GM19025 (cell line): ENCODE data around the gene SCN5A.

Experiments
- ATAC-seq: cut with Tn5 transposase; IDR thresholded peaks from one replicate; pipeline ENCODE4 v1.9.1; 2021; ENCODE audit warnings: mild to moderate bottlenecking, low read depth, moderate library complexity; ENCODE audit not compliant: unreplicated experiment

SCN5A gene

DNA sequence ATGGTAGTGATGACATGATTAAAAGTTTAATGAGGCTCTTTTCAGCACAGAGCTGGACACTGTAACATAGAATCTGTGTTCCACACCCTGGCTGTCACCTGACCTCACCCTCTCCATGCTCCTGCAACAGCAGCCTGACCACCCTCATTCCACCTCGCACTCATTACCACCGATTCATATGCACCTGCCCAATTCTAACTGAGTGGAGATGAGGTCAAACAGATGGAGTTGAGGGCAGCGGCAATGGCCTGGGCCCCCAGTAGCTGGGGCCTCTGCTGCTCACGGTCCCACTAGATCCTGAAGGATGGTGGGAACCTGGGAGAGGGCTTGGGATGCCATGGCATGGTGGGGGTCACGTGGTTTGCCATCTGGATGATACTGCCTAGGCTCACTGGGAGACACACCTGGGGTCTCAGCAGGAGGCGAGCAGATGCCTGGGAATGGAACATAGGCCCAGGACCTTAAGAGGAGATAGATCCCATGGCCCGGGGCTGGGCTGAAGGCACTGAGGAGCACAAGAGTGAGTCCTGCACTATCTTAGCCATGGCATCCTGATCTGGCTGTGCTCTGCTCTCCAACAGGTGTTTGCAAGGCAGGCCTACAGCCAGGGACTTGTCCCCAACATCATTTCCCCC lies 1.3 kb downstream of the SCN5A start:
- ATAC-seq = no peak

DNA sequence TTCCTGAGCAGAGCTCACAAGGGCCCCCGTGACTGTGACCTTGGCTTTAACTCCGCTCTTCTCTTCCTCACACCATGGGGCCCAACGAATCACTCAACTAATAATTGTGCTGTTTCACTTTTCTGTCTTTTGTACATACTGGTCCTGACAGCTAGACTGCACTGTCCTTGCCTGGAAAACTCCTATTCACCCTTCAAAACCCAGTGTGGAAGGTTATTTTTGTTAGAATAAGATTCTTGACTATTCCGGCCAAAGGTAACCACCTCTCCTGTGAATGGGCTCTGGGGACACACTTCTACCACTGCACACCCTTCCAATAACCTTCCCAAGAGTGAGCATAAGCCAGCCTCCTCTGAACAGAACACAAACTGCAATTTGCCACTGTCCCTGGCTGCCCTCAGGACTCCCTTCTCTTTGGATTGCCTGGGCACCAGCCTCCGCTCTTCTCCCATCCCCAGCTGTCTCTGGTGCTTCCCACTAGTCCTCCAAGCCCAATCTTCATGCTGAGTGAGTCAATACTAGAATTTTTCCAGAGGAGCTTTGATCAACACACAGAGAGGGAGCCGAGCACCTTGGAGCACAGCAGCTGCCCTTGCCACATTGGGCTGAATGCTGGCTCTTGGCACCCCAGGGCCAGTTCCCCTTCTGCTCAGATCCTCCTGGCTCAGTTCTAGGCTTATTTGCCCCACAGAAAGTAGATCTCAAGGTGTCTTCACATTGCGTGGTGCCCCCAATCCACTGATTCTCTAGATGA lies 2.1 kb downstream of the SCN5A start:
- no peak for ATAC-seq

DNA sequence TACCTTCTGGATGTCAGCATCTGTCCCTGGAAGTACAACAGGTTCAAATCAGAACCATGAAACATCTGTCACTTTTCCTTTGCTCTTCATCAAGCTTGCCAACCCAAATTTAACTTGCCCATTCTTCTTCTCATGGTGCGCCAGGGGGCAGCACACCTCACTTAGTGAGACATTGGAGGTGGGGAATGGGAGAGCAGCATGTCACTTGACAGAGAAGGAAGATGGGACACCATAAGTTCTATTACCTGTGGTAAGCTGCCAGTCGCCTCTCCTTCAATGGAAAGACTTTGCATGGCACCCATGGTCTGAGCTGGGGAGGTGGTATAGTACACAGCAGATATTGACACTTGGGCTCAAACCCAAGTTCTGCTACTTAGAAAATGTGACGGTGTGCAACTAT lies 2.9 kb downstream of the SCN5A start:
- ATAC-seq = no peak

DNA sequence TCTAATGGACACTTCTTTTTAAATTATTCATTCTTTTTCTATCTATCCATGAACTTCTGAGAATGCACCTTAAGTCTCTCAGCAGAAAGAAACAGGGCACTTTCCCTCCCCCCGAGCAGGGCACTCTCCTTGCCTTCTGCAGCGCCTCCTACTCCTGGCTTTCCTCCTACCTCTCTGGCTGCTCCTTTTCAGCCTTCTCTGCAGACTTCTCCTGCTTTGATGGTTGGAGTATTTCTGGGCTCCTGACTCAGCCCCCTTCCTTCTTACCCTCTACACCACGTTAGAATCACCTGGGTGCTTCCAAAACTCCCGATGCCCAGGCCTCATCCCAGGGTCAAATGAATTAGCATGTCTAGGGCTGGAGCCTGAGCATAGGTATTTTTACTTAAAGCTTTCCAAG lies 3.4 kb downstream of the SCN5A start:
- no peak for ATAC-seq

DNA sequence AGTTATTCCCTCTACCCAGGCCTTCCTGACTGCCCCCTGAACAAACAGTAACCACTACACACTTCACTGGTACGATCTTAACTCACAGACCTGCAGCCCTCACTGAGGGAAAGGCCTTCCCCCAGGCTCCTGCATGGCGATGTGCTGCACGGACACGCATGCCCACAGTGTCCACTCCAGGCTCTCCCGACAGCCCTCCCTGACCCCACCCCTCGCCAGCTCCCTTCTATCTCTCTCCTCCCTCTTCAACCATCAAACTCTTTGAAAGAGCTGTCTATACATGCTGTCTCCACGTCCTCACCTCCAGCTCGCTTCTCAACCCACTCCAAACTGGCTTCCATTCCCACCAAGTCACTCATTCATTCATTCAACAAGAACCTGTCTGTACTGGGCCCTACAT lies 3.9 kb downstream of the SCN5A start:
- ATAC-seq = no peak

DNA sequence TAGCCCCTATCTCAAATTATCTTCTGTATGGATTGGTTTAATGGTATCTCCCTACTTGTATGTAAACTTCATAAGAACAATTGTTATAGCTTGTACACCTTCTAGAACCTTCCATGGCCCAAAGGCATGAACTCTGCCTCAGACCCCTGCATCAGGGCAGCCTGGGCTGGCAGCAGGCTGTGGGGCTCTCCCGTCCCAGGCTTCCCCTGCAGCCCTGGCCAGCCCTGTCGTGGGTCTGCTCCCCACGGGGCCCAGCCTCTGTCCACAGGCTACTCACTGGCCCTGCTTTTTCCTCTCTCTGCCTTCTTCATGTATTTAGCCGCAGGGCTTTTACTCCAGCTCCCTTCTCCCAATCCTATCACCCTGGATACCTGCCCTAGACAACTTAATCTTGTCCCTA lies 4.4 kb downstream of the SCN5A start:
- ATAC-seq = no peak

DNA sequence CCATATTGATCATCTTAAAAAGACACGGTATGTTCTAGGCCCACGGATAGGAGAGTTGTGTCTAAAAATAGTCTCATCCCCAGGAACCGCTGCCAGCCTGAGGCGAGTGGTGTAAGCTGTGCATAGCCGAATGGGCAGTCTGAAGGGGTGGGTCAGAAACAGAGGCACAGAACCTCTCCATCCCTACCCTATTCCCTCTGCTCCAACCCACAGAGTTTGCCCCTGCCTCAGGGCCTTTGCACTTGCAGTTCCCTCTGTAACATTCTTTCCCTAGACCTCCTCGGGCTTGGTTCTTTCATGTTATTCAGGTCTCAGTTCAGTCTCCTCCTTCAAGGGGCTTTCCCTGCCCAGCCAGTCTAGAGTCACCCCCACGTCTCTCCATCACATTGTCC lies 4.8 kb downstream of the SCN5A start:
- no peak for ATAC-seq

DNA sequence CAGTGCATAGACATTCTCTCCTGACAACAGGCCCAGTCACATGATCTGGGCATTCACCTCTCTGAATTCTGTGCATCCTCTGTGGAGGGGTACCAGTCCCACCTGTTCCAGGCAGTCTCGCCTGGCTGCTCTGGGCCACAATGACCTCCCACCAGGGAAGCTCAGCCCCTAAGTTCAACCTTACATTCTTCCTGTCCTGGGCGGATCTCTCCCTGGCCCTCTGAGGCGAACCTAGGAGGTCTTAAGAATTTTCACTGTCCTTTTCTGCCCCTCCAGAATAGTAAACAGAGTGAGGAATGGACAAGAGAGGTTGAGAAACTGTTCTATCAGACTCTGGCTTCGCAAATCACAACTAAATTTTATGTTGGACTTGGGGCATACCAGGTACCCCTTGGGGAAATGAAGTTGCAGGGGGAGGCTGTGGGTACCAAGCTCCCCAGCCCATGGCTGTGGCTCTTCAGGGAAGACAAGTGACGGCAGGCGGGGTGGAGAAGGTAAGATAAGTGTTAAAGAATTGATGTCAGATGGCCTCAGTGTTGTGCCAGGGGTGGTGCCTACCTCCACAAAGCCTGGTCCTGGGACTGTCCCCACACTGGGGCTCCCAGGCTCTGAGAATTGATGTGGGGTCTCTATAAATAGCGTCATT lies 5.3 kb downstream of the SCN5A start:
- ATAC-seq = no peak

DNA sequence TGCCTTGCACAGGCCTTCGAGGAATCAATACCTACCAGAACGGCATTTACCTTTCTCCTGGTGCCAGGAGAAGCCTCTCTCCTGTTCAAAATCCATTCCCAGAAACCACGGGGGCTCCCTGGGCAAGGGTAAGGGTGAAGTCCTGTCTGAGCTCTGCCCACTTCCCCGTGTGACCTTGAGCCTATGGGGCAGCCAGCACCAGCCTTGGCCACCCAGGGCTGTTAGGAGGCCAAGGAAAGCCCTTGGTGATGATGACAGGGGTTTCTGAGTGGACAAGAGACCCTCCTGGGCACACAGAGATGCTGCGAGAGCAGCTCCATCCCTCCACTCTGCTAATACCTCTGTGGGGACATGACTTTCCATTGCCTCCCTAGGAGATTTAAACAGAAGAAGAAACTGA lies 5.9 kb downstream of the SCN5A start:
- ATAC-seq = no peak

DNA sequence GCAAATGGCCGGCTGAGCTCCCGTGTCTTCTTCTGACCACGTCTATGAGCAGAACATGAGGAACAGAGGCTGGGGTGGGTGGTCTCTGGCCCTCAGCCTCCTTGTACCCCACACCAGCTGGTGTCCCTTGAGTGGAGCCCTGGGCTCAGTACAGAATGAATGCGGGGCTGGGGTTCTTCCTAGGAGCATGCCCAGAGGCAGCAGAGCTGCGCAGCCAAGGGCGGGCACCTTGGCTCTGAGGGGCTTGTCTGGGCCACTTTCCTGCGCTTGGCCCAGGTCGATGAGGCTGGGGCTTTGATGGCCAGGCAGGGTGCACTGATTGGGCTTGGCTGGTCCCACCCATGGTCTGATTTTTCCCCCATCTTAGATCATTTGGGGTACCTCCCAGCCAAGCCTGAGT lies 6.4 kb downstream of the SCN5A start:
- ATAC-seq = no peak

DNA sequence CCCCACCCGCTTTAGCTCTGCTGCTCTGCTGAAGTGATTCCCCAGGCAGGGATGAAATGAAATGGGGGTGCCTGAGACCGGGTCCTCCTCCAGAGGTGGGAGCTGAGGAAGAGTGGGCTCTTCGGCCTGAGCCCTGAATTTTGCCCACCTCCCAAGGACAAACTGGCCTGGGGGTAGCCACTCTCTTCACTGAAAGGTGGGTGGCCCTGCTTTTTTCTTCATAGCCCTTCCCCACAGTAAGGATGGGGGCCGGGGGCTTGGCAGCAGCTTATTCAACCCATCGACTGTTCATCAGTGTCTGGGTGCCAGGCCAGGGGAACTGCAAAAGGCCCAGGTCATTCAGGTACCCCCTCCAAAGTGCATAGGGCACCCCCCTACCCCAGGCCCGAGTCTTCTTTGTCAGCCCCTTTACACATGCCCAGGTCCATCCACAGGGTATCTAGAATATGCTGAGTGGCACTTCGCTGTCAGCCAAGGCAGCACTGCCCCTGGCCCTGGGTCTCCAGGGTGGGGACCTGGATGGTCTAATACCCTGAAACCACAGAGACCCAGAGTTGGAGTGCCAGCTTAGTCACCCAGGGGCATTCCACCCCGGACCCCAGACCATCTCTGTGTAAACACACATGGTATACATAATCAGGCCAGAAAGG lies 7.9 kb downstream of the SCN5A start:
- ATAC-seq = no peak

DNA sequence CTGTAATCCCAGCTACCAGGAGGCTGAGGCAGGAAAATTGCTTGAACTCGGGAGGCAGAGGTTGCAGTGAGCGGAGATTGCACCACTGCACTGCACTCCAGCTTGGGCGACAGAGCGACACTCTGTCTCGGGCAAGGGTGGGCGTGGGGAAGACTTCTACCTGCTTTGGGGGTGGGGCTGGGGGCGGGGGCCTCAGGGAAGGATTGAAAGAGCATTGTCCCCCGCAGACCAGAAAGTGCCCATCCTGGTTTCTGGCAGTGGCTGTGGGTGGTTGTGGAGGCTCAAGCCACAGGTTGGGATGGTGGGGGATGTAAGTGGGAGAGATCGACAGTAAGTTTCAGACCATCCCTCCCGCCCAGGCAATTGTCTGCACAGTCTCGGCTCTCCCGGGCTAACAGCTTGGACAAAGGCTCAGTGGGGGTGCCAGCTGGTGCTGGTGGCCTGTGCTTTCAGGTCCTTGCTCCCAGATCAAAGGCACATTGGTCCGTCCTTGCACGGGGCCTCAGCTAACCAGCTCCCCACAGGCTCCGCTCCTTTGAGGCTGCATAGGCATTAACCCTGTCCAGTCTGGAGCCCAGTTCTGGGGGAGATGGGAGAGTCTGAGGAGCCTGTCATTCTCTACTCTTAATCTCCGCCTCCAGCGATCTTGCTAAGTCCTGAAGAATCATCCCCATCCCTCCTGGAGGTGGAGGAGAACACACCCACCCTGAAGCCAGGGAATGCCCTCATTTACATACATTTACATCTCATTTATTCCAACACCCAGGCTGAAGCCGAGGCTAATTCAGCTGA lies 8.6 kb downstream of the SCN5A start:
- no peak for ATAC-seq

DNA sequence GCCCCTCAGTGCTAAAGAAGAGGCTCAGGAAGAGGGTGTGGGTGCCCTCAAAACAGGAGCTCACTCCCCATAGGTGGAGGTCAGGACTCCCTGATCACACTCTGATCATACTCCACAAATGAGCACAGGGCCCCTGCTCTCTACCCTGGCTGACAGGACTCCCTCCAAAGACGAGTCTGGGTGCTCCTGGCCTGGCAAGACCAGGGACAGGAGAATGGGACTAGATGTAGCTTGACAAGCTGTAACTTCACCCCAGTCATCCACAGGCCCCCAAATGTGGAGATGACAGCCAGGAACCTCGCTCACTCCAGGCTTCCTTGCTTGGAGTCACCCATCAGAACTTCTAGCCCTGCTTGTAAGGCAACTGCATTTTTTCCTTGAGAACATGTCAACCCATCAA lies 11.1 kb downstream of the SCN5A start:
- ATAC-seq = no peak

DNA sequence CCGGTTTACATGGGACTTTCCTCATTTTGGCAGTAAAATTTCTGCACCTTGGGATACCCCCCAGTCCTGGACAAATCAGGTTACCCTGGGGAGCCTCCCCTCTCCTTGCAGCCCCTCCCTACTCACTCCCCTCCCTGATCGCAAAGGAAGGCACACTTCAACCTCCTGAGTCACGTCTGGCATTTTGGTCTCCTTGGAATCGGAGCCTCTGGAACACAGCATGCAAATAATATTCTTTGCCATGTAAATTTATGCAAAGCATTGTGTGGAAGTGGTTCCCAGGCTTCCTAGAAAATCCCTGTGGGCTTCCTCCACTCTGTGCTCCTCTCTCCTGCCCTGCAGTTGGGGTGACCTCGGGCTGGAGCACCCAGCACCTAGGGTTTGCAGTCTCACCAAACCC lies 11.6 kb downstream of the SCN5A start:
- no peak for ATAC-seq

DNA sequence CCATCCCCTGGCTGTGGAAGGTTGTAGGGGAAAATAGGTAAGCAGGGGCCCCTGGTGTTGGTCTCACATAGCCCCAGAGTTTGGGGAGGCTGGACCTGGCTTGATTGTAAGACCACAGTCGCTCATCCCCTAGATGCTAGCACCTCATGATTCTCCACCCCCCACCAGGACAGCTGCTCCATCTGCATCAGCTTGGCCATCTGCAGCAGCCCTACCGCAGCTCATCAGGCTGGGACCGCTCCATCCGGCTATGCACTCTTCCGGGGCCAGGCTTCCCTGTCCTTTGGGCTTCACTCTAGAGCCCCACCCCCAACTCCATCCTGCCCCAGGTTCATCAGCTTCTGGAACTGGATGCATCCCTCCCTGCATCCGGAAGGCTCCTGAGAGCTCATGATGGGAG lies 12.6 kb downstream of the SCN5A start:
- ATAC-seq = no peak

DNA sequence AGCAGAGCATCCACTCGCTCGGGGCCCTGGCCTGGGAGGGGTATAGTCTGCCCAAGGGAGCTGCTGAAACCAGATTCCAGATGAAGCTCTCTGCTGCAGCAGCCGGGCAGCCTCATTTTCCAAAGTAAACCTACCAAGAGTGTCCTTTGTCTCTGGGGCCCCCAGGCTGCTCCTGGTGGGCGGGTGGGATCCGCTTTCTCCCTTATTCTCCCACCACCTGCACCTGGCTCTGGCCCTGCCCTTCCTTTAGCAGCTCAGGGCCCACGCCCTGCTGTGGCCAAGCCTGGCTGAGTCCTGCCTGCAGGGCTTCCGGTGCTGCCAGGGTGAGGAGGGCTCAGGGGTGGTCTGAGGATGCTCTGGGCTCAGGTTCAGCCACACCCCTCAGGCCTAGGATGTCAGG lies 13.0 kb downstream of the SCN5A start:
- ATAC-seq = no peak

DNA sequence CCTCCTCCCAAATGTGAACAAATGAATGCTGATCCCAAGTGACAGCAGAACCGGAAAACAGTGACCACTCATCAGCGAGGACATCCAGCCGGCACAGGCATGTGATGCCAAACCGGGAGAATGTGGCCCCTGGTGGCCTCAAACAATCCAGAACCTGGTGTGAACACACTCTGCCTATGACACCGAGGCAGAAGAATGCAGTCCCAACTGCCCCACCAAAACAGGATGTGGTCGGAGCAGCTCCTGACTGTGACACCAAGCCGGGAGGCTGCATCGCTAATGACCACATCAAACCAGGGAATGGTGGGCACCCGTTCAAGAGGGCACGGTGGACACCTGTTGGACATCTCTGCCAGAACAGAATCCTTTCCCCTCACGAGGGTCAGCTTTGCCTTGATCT lies 15.4 kb downstream of the SCN5A start:
- ATAC-seq = no peak

DNA sequence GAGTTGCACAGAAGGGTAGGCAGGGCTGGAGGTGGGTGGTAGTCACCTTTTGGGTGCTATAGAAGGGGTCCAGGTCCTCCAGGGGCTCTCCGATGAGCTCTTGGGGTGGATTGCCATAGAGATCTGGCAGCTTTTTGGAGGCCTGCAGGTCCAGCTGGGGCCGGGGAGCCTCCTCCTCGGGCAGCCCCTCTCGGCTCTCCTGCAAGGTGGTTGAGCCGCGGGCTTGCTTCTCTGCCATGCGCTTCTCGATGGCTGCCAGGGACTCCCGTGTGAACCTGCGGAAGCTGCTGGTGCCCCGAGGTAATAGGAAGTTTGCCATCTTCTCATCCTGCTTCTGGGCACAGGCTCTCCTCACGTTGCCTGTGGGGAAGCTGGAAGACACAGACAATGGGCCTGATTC lies 16.5 kb downstream of the SCN5A start:
- no peak for ATAC-seq

DNA sequence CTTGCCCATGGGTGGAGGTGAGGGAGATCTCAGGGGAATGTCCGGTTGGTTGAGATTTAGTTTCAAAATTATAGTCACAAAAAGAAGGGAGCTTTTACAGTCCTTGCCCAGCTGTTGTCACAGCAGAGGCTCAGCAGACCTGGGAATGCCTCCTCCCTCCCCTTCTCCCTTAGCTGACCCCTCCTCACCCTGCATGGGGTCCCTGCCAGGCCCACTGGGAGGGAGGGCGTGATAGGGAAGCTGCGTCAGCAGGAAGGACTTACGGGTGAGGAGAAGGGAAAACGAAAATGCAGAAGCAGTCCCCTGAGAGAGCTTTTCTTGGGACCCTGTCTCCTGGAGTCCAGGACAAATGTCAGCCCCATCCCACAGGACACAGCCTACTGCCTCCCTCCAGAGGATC lies 18.9 kb downstream of the SCN5A start:
- no peak for ATAC-seq

DNA sequence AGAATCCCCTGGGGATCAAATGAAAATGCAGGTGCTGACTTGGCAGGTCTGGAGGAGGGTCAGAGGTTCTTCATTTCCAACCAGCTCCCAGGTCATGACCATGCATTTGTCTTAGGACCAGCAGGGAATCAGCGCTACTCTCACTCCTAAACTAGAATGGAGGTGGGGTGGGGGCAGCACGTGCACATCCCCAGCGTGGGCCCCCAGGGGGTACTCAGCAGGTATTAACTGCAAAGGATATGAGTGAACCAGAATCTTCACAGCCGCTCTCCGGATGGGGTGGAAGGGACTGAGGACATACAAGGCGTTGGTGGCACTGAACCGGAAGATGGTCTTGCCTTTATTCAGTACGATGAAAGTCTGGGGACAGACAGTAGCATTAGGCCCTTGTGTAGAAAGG lies 19.4 kb downstream of the SCN5A start:
- no peak for ATAC-seq

DNA sequence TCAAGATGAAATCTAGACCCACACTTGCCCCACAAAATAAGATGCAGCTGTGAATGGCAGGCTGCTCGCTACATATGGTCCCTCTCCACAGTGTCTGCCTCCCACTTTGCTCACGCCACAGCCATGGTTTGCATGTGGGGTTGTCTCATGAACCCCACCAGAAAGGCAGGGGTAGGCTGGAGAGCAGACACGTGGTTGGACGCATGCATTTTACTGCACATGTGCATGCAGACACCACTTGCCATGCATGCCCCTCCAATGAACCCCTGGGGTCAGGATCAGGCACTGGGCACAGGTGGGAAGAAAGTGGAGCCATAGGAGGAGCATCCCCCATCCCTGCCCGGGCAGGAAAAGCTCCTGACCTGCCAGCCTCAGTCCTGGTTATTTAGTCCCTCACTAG lies 20.7 kb downstream of the SCN5A start:
- no peak for ATAC-seq
